HG02759 (cell line): ENCODE results near the gene EHD1.

Source experiments
- ATAC-seq: cut with Tn5 transposase; IDR thresholded peaks from one replicate; pipeline ENCODE4 v1.9.1; 2021; ENCODE audit warnings: mild to moderate bottlenecking, moderate library complexity; ENCODE audit not compliant: unreplicated experiment

Gene EHD1

GRCh38 chr11:64910451-64911093 is 32.2 kb upstream of the EHD1 start:
- ATAC-seq, result no peak

DNA sequence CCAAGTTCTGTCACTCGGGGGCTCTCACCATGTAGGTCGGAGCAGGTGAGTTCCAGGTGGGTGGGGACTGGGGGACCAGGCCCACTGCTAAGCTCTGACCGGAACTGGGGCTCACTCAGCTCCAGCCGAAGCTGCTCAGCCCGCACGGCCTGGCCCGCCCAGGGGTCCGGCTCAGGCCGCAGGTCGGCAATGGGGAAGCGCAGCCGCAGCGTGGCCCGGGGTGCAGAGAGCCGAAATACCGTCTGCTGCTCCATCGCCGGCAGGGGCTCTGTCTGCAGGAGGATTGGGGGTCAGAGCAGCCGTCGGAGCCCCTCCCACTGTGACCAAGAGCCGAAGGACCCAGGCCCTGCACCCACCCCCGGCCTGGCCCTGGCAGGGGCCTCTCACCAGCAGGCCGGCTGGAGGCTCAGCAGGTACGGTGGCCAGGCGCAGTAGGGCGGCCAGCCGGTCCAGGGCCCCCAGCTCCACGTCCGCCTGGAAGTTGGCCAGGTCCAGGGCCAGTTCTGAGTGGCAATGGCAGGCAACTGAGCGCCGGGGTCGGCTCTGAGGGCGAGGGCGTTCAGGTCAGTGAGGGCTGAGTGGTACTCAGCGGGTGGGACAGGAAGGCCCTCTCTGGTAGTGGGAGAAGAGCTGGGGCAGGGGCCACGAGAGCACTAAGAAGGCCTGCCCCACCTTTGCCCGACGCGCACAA is 31.4 kb upstream of the EHD1 start:
- no peak for ATAC-seq

- no peak for ATAC-seq
Observed at GRCh38 chr11:64908766-64909165, 30.3 kb upstream of the EHD1 start.

DNA sequence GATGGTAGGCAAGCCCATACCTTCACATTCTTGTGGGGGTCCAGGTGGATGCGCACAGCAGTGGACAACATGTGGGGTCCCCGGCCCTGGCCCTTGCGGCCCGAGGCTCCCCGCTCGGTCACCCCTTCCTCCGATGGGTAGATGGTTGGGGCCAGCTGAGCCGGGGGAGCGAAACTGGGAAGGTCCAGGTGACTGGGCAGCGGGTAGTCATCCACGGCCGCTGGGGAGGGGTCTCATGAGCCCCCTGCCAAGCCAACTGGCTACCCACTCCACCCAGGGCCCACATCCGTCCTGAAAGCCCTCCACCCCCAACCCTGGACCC is 27.9 kb upstream of the EHD1 start:
- no peak for ATAC-seq

GRCh38 chr11:64905516-64906313 is 27.3 kb upstream of the EHD1 start:
- no peak for ATAC-seq

DNA sequence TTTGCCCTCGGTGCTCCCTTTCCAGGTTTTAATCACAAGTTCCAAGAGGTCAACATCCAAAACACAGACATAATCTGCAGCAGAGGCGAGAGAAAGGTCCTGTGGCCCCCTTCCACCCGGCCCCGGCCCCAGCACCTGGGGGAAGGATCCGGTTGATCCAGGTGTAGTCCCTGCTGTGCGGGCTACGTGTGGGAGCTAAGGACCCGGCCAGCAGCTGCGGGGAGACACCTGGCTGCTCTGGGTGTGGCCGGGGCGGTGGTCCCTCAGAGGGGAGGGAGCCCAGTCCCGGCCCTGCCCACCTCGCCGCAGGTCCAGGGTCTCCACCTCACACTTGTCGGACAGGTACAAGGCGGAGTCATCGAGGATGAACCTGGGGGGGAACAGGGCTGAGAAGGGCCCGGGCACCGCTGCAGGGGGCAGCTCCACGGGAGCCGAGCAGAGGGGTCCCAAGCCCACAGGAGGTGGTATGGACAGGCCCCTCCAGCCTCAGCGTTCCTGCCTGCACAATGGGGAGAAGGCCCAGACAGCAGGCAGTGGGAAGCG is 24.9 kb upstream of the EHD1 start:
- no peak for ATAC-seq

DNA sequence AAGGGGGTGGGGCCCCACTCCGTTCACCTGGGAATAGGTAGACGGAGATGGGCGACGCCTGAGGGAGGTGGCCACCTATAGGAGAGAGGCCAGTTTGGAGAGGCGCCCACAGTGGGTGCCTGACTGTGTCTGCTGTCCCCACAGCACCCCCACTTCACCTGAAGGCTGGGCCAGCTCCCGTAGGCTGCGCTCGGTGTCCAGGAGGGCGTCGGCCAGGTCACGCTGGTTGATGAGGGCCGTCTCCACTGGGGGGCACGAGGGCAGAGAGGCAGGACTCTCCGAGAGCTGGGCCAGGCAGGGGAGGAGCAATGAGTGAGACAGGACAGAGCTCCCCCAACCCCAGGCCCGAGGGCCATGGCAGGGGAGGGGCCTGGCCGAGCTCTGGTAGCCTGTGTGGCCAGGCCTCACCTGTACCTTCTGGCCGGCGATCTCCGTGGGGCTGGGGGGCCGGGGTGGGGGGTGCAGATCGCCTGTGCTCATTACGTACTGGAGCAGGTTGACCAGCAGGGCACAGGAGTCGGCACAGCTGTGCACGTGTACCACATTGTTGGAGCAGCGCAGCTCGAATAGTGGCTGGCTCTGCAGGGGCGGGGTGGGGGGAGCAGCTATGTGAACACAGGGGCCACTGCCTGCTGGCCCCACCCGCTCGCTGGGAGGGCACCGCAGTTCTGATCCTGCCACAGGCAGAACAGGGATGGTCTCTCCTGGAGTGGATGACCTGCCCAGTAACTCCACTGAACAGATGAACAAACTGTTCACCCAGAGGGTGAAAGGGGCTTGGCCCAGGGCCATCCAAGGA is 23.9 kb upstream of the EHD1 start:
- ATAC-seq, result no peak

DNA sequence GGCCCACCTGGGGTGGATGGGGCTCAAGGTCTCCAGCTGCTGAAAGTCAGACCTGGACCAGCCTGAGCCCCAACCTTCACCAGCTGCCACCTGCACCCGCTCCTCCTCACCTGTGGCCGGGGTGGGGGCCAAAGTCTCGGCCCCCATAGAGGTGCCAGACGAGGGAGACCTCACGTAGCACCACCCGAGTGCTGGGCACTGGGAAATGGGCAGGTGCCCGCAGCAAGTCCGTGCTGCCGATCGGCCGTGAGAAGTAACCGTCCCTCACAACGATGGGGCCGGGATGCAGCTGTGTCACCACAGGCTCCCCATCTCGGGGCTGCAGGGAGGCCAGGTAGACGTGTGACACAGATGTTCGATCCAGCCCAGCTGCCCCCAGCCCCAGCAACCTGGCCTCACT is 22.4 kb upstream of the EHD1 start:
- no peak for ATAC-seq

GRCh38 chr11:64900263-64900678 is 21.9 kb upstream of the EHD1 start:
- no peak for ATAC-seq

- ATAC-seq, result no peak
Observed at GRCh38 chr11:64898541-64898940, 20.1 kb upstream of the EHD1 start.

DNA sequence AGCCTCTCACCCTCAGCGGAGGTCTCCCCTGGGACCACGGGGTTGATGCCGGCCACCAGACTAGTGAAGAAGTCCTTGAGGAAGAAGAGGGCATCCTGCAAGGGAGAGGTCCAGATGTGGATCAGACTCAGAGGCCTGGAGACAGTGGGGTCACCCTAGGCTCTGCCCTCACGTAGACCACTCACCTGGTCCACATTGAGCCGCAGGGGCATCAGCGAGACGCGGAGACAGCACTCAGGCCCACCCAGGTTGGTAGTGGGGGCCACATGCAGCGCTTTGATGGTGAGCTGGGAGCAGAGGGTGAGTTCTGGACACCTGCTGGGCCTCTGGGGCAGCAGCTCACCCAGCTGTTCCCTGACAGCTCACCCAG is 19.6 kb upstream of the EHD1 start:
- no peak for ATAC-seq

- no peak for ATAC-seq
Observed at GRCh38 chr11:64897381-64898075, 19.1 kb upstream of the EHD1 start.

- ATAC-seq, result no peak
Observed at GRCh38 chr11:64896448-64897022, 18.1 kb upstream of the EHD1 start.

- ATAC-seq, result no peak
Observed at GRCh38 chr11:64894812-64895452, 16.5 kb upstream of the EHD1 start.

DNA sequence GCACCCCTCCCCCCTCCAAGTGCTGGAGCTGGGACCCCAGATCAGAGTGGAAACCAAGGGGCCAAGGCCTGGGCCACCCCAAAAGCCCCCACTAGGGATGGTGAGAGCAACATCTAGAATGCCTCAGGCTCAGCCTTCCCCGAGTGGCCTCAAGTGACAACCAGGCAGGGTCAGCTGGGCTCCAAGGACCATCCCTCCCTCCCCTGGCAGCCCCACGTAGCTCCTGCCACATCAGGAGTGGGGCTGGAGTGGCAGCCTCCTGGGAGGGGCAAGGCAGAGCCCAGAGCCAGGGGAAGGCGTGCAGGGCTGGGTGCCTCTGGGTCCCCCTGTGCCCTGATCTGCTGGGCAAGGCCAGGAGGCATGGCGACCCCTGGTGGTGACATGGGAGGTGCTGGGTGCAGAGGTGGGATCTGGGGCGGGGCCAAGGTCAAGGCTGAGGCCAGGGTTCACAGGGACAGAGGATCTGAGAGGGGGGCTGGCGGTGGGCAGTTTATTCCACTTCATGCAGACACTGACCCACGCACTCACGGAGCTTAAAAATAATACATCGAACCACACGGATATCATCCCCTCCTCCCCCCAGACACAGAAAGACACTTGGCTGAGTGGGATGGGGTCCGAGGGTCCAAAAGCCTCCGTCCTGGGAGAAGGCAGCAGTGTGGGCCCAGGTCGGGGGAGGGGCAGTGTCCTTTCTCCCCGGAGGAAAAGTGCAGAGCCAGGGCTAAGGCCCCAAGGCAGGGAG is 15.8 kb upstream of the EHD1 start:
- peak; percentile 78 for ATAC-seq

DNA sequence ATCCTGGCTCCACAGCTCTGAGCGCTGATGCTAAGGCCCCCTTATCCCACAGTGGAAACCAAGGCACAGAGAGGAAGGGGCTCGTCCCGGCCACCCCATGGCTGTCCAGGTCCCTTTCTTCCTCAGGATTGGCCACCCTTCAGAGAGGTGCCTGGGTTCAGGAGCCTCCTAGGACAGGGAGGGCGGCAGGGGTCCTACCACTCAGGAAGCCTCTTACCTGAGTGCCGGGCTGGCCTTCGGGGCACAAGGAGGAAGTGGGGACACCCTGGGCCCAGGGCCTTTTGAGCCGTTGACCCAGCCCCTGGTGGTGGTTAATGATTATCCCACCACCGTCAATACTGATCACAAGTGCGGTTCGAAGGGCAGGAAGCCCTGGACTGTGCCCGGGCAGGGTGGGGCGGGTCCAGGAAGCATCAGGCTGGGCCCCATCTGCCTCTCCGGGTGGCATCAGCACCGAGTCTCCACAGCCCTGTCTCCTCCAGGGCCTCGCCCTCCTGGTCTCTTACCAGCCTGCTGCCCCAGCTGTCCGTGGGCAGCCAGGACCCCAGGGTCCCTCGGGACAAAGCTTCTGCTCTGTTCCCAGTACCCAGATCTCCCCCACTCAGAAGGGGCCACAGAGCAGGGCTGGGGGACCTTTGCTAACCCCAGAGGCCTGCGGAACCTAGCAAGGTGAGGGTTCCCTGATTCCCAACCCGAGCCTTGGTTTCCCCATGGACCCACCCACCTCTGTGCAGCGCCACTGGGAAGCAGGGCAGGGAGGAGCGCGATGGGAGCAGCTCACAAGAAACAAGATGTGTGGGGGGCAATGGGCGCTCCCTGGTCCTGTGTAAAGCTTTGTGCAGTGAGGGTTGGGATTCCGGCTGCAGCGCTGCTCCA is 15.0 kb upstream of the EHD1 start:
- ATAC-seq, result no peak

DNA sequence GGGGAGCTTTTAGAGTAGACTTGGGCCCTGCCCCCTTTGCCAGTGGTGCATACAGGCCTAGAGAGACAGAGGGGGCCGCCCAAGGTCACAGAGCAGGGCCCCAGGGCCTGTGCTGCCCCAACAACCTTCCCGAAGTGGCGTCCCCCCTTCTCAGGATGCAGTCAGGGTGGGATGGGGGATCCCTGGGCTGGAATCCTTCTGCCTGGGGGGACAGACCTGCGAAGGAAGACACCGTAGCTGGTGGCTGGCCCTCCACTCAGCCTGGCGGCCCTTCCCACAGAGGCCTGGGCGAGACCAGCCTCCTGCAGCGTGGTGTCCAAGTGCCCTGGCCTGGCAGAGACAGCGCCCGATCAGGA is 14.4 kb upstream of the EHD1 start:
- no peak for ATAC-seq

DNA sequence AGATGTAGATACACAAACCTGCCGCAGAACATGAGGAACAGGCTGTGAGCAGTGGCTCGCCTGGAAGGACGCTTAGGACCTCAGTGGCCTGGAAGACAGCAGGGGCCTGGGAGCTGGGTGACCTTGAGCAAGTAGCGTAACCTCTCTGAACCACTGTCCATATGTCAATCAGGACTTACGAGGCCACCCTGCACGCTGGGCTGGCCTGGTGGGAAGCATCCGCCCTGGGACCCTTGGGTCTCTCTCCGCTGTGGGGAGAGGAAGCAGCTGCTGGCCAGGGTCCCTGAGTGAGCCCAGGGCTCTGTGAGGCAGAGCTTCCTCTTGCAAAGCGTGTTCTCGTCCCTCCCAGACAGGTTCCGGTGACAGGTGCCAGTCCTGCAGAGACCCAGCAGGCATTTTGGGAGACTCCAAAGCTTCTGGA is 14.0 kb upstream of the EHD1 start:
- no peak for ATAC-seq
